Kidney capillary endothelial cell (primary cell): ENCODE results near the gene ADAMTS1.
"Not testable (repeated sequence)": the region's sequence is repeated elsewhere in the genome, so short reads cannot be mapped to it uniquely, and the experiment has no call there.

Experiments used
- DNase-seq: peaks from one replicate; pipeline ENCODE4 v3.0.0-alpha.2; 2018; ENCODE audit warnings: low spot score

The ADAMTS1 gene

DNA sequence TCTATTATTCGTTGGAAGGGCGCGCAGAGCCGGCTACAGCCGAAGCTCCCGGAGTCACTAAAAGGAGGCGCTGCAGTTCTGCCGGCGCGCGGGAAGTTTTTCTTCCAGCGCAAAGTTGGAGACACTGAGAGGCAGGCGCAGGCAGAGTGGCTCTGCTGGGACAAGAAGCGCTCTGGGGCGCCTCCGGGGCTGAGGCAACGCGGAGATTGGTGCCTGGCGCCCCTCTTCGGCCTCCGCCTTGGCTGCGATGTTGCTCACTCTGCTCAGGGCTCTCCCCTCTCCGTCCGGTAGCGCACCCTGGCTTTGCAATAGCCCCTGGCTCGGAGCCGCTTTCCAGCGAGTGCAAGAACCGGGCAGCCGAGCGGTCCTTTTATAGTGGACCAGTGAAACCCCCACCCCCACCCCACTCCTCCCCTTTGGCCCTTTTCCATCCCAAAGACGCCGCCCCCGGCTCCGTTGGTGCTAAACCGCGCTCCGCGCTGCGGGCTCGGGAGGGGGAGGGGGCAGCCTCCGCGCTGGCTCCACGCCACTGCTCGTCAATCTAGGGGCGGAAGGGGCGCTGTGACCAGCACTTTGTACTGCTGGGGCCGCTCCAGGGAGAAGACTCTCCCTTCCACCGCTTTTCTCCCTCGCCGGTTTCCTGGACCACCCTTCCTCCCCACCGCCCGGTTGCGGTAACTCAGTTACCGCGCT is at the start of gene ADAMTS1:
Gene ADAMTS1, minus strand, starts transcription at position 344 of the 693 bp plus-strand sequence. CDS start 455 bp downstream, outside the sequence.
- peak; percentile 65 for DNase-seq

- no peak for DNase-seq
These were observed 46.9 kb upstream of the ADAMTS1 start for GRCh38 chr21:26892151-26892550.

- no peak for DNase-seq
These were observed 43.7 kb upstream of the ADAMTS1 start for GRCh38 chr21:26888931-26889330.

- no peak for DNase-seq
These were observed 43.0 kb upstream of the ADAMTS1 start for GRCh38 chr21:26888256-26888655.

- no peak for DNase-seq
These were observed 42.0 kb upstream of the ADAMTS1 start for GRCh38 chr21:26887251-26887650.

- DNase-seq: no peak
These were observed 39.2 kb upstream of the ADAMTS1 start for GRCh38 chr21:26884436-26884835.

- DNase-seq: no peak
These were observed 38.6 kb upstream of the ADAMTS1 start for GRCh38 chr21:26883768-26884167.

- DNase-seq: peak; percentile 30
These were observed 36.5 kb upstream of the ADAMTS1 start for GRCh38 chr21:26881504-26882228.

- DNase-seq: no peak
These were observed 31.8 kb upstream of the ADAMTS1 start for GRCh38 chr21:26877018-26877417.

- no peak for DNase-seq
These were observed 29.1 kb upstream of the ADAMTS1 start for GRCh38 chr21:26874347-26874746.

DNA sequence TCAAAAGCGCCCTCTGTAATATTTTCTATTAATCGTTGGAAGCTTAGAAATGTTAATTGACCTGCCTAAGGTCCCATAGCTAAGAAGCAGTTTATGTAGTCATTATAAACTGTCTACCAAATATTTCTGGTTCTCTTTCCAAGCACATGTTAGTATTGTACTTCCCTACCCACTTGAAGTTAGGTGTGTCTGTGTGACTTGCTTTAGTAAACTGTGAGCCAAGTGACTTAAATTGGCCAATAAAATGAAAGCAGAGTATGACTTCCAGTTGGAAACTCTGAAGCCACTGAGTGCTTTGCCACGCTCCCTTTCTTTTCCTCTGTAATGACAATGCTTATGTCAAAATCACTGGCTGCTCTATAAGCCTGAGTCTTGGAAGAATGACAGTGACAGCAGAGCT is 20.6 kb upstream of the ADAMTS1 start:
- no peak for DNase-seq

- not testable (repeated sequence) for DNase-seq
These were observed 11.7 kb upstream of the ADAMTS1 start for GRCh38 chr21:26856871-26857350.

DNA sequence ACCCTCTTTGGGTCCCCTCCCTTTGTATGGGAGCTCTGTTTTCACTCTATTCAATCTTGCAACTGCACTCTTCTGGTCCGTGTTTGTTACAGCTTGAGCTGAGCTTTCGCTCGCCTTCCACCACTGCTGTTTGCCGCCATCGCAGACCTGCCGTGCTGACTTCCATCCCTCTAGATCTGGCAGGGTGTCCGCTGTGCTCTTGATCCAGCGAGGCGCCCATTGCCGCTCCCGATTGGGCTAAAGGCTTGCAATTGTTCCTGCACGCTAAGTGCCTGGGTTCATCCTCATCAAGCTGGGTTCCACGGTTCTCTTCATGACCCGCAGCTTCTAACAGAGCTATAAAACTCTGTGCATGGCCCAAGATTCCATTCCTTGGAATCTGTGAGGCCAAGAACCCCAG is 9.5 kb upstream of the ADAMTS1 start:
- DNase-seq: not testable (repeated sequence)

DNA sequence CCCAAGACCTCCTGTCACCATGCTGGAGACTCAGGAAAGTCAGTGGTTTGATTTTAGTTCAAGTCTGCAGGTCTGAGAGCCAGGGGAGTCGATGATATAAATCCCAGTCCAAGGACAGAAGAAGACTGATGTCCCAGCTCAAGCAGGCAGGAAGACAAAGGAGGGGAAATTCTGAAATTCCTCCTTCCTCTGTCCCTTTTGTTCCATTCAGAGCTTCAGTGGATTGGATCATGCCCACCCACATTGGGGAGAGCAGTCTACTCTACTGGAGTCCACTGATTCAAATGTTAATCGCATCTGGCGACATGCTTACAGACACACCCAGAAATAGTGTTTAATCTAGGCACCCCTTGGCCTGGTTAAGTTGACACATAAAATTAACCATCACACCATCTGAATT is 7.2 kb upstream of the ADAMTS1 start:
- DNase-seq: no peak

GRCh38 chr21:26851109-26851944 is 6.1 kb upstream of the ADAMTS1 start:
- DNase-seq: no peak

GRCh38 chr21:26850116-26850643 is 5.0 kb upstream of the ADAMTS1 start:
- peak; percentile 57 for DNase-seq

DNA sequence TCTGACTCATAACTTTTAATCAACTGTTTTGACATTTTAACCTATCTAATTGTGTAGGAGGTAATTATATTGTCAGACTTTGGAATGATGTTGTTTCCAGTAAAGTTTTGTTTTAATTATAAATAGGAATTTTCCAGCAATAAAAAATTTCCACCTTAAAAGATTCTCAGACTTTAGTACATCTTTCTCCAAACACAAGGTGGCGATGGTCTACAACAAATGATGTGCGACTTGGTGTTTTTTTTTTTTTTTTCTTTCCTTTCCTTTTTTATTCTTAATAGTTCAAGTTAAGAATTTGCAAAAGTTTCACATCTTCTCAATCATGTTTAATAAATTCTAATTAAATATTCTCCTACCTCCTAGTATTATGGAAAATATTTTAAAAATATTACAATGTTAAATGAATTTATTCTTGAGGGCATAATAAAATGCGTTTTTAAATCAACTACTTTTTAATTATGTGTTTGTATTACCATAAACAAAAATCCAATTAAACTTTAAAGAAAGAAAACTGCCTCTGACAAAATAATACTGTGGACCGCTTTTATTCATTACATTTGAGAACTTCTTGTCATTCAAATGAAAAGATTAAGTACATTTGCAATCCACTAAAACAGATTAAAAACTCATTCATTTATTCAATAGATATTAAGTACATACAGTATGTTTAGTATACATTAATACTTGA is 4.4 kb upstream of the ADAMTS1 start:
- DNase-seq: peak; percentile 66

- DNase-seq: no peak
These were observed 2.7 kb upstream of the ADAMTS1 start for GRCh38 chr21:26847921-26848320.

DNA sequence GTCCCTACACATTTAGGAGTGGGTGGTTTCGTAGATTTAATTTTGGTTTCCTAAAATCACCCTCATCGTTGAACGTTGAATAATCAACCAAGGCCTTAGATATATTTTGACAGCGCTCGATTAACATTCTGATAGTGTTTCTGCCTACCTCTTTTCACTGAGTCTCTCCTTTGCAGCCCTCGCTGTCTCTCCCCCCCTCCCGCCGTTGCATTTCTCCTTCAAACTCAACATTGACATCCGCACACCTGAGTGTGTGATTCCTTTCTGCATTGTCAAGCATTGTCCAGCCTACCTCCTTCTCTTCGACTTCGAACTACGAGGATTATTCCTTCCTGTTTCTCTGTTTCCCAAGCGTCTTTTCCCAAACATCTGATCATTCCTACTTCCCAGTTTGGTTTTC is 1.8 kb upstream of the ADAMTS1 start:
- no peak for DNase-seq

DNA sequence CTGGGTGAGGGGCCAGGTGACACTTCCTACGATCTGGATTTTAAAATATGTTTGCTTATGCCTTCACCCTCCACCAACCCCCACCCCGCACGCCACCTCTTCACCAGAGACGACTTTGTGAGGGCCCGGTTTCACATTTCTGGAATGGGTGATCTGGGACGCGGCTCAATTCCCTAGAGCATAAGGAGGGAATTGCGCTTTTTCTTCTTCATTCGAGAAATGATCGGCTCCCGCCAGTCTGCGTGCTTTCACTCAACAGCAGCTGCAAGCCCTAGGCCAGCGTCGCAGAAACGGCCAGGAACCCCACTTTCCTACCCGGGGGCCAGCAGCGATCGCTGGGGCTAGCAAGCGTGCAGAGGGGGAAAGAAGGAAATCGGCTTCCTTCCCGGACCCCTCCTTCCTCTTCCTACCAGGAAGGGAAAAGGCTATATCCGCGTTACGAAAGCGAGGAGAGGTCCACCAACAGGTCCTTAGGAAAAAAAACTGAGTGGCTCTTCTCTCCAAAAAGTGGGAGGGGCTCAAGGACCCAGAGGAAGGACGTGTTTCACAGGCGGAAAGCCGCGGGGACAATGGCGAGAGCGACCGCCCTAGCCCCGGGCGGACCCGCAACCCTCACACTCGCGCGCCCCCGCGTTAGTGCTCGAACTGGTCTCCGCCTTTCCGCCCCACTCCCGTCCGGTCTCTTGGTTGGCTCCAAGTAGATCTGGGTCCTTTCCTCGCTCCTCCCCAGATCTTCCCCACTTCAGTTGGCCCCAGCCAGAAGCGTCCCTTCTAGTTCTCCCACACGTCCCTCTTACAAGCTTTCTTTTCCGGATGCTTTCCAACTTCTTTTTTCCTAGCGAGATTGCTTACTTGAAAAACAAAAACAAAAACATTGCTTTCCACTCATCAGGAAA is 1.1 kb upstream of the ADAMTS1 start:
- DNase-seq: peak; percentile 44

- no peak for DNase-seq
These were observed 488 bp upstream of the ADAMTS1 start for GRCh38 chr21:26845759-26846035.
